NB4 (cell line): ENCODE results near the gene SCMH1.

Experiments used
- CTCF ChIP-seq: IDR thresholded peaks from one replicate; pipeline ENCODE4 v1.5.1; 2012; ENCODE audit warnings: low read depth, low read length
- MAX ChIP-seq: IDR thresholded peaks from 2 replicates; pipeline ENCODE4 v1.6.1; 2011; ENCODE audit warnings: low read depth, low read length
- MYC ChIP-seq: IDR thresholded peaks from 2 replicates; pipeline ENCODE4 v1.6.1; 2011; ENCODE audit warnings: low read depth, low read length
- POLR2A ChIP-seq: IDR thresholded peaks from 2 replicates; pipeline ENCODE4 v1.6.1; 2011; ENCODE audit warnings: mild to moderate bottlenecking; ENCODE audit not compliant: insufficient read length; ENCODE audit errors: extremely low read depth

GRCh38 chr1:41284121-41284520, 42.0 kb upstream of the SCMH1 start:
- no peak for TF ChIP-seq CTCF
- TF ChIP-seq MAX: no peak
- TF ChIP-seq POLR2A: no peak
- TF ChIP-seq MYC: no peak
